Ascending aorta (tissue), 2 donors: Measurements from ENCODE around the gene ANKS6. TPM values are rescaled to one million over a fixed set of nuclear protein-coding genes. Genes with fewer than 3 reads are reported as not detected.

Experiments
- DNase-seq, 2 donors: peaks; one replicate each; pipeline ENCODE4 v3.0.0-alpha.2; 2019; ENCODE audit warnings: low spot score in 2 of 2
- H3K27ac ChIP-seq, 2 donors: fragments of 200-600 bp; sonication (generic); one replicate each; pipeline ENCODE4 v1.5.1; 2016 to 2017; ENCODE audit warnings: mild to moderate bottlenecking in 1 of 2
- H3K27me3 ChIP-seq: fragments of 200-600 bp; sonication (generic); one replicate; pipeline ENCODE4 v1.5.1; 2017
- H3K36me3 ChIP-seq, 2 donors: fragments of 200-600 bp; sonication (generic); one replicate each; pipeline ENCODE4 v1.5.1; 2016
- H3K4me1 ChIP-seq, 2 donors: fragments of 200-600 bp; sonication (generic); one replicate each; pipeline ENCODE4 v1.5.1; 2016 to 2017; ENCODE audit warnings: mild to moderate bottlenecking in 1 of 2
- H3K4me3 ChIP-seq, 2 donors: fragments of 200-600 bp; sonication (generic); one replicate each; pipeline ENCODE4 v1.5.1; 2016 to 2017; ENCODE audit warnings: mild to moderate bottlenecking in 1 of 2
- H3K9me3 ChIP-seq, 2 donors: fragments of 200-600 bp; sonication (generic); one replicate each; pipeline ENCODE4 v1.5.1; 2016
- CTCF ChIP-seq, 3 experiments: fragments of 200-600 bp in 2 of 3; fragments of 450-650 bp in 1 of 3; sonication (generic) in 2 of 3; IDR thresholded peaks; one replicate each; pipeline ENCODE4 v1.5.1; 2016 to 2019; ENCODE audit warnings: antibody characterized with exemption in 3 of 3, mild to moderate bottlenecking in 1 of 3, moderate library complexity in 1 of 3
- intact Hi-C: fragments of 100-400 bp; cut with DNase I; formaldehyde crosslinking; loops from one replicate; pipeline ENCODE4 v1.15.1; 2023
- total RNA-seq: library from RNA; depleted of rRNA; stranded (reverse); fragments of >200 nt; gene quantifications from one replicate; pipeline ENCODE4 v1.1.0, GENCODE V29; 2016

The ANKS6 gene
- total RNA-seq, 1 donor from 2014 or later = 13.0 TPM

- Histone ChIP-seq H3K4me1 (no peaks in the 10 kb centered on the region), H3K27ac (no peak overlapping the region), H3K9me3 (no peaks in the 10 kb centered on the region), H3K27me3 (no peaks in the 10 kb centered on the region), H3K4me3 (no peak overlapping the region), H3K36me3 (peaks cover 4 to 52% of the 10 kb centered on the region in 2 donors)
- TF ChIP-seq CTCF (IDR thresholded peaks at IDR 0.05) = no peak
- intact Hi-C loops = loop anchor here (5.0 kb wide), 1 partner anchor 462 kb away; no protein-coding TSS in a partner anchor
- no peak for DNase-seq
Observed at GRCh38 chr9:98778711-98779530, 17.4 kb downstream of the ANKS6 start.

GRCh38 chr9:98778251-98778650 is 18.1 kb downstream of the ANKS6 start:
- Histone ChIP-seq H3K4me3 (no peak overlapping the region), H3K27ac (no peak overlapping the region), H3K36me3 (peaks cover 11 to 56% of the 10 kb centered on the region in 2 donors), H3K9me3 (no peaks in the 10 kb centered on the region), H3K27me3 (no peaks in the 10 kb centered on the region), H3K4me1 (no peaks in the 10 kb centered on the region)
- intact Hi-C loops = loop anchor here (5.0 kb wide), 1 partner anchor 461 kb away; no protein-coding TSS in a partner anchor
- no peak for DNase-seq
- no peak for TF ChIP-seq CTCF (IDR thresholded peaks at IDR 0.05)

GRCh38 chr9:98777618-98778017 is 18.7 kb downstream of the ANKS6 start:
- no peak for DNase-seq
- Histone ChIP-seq H3K4me3 (no peak overlapping the region), H3K9me3 (no peaks in the 10 kb centered on the region), H3K27ac (no peak overlapping the region), H3K36me3 (peaks cover 17 to 60% of the 10 kb centered on the region in 2 donors), H3K4me1 (no peaks in the 10 kb centered on the region), H3K27me3 (no peaks in the 10 kb centered on the region)
- TF ChIP-seq CTCF (IDR thresholded peaks at IDR 0.05) = no peak
- intact Hi-C loops = loop anchor here (5.0 kb wide), 1 partner anchor 460 kb away; no protein-coding TSS in a partner anchor

GRCh38 chr9:98775831-98776441 is 20.4 kb downstream of the ANKS6 start:
- Histone ChIP-seq H3K9me3 (no peaks in the 10 kb centered on the region), H3K27me3 (no peaks in the 10 kb centered on the region), H3K4me3 (no peak overlapping the region), H3K4me1 (no peaks in the 10 kb centered on the region), H3K27ac (no peak overlapping the region), H3K36me3 (peaks cover 32 to 60% of the 10 kb centered on the region in 2 donors)
- TF ChIP-seq CTCF (IDR thresholded peaks at IDR 0.05) = peak; percentile 27 to 59 (median 47)
- peak in 1 of 2 donors; percentile 63 for DNase-seq
- intact Hi-C loops = loop anchor here (5.0 kb wide), 1 partner anchor 459 kb away; no protein-coding TSS in a partner anchor

- peak in 1 of 2 donors; percentile 51 for DNase-seq
- H3K27ac ChIP-seq = no peak overlapping the region
- H3K36me3 ChIP-seq = peaks cover 36 to 66% of the 10 kb centered on the region in 2 donors
- no peaks in the 10 kb centered on the region for H3K4me1 ChIP-seq
- no peaks in the 10 kb centered on the region for H3K9me3 ChIP-seq
- TF ChIP-seq CTCF (IDR thresholded peaks at IDR 0.05) = peak in 2 of 3 experiments; percentile 16 to 19
- no peak overlapping the region for H3K4me3 ChIP-seq
- intact Hi-C loops = loop anchor here (5.0 kb wide), 1 partner anchor 457 kb away; no protein-coding TSS in a partner anchor
- H3K27me3 ChIP-seq = no peaks in the 10 kb centered on the region
Observed at GRCh38 chr9:98774746-98775145, 21.6 kb downstream of the ANKS6 start.
